Bronchial epithelial cell (primary cell): ENCODE measurements around the gene CFD. TPM values are rescaled to one million over a fixed set of nuclear protein-coding genes. Genes with fewer than 3 reads are reported as not detected.

Source experiments
- DNase-seq: peaks from one replicate; pipeline ENCODE4 v3.0.0-alpha.2; 2010; ENCODE audit warnings: low read depth
- FAIRE-seq: peaks from 2 replicates; lab custom pipeline; 2011; peaks lifted over from hg19 to GRCh38; lab: Jason Lieb, UNC
- H3K27me3 ChIP-seq: 2 replicates; pipeline ENCODE4 v1.5.1; 2011; ENCODE audit warnings: low read length; ENCODE audit not compliant: control insufficient read depth, insufficient read depth
- H3K36me3 ChIP-seq: 2 replicates; pipeline ENCODE4 v1.5.1; 2011; ENCODE audit warnings: low read length; ENCODE audit not compliant: control insufficient read depth, insufficient read depth
- H3K4me3 ChIP-seq: 2 replicates; pipeline ENCODE4 v1.5.1; 2011; ENCODE audit warnings: mild to moderate bottlenecking, low read depth, low read length, control low read depth
- total RNA-seq: library from RNA; depleted of rRNA; stranded (reverse); fragments of >200 nt; gene quantifications from 2 replicates; pipeline ENCODE4 v1.2.1, GENCODE V29; 2014
- TF ChIP-seq, protein P1 (sequence below): IDR thresholded peaks from 2 replicates; pipeline ENCODE4 v1.5.1; 2011; ENCODE audit warnings: mild to moderate bottlenecking, moderate library complexity, low read length, control low read depth, inconsistent platforms; ENCODE audit not compliant: insufficient read depth, severe bottlenecking

CFD gene
- total RNA-seq, 1 donor from 2014 or later, result 4.2 TPM

DNA sequence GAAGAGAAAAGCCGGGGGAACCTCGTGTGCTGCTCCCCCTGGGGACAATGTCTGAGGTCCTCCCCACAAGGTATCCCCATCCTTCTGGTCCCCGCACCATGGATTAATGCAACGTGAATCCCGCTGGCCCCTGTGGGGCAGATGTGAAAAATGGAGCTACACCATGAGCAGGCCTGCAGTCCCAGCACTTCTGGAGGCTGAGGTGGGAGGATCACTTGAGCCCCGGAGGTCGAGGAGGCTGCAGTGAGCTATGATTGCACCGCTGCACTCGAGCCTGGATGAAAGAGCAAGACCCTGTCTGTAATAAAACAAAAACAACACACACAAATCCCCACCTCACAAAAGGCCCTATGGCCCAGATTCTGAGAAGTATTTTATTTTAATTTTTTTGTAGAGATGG is 1.2 kb upstream of the CFD start:
- H3K36me3 ChIP-seq, result no peaks in the 10 kb centered on the region
- TF ChIP-seq, protein P1, sequence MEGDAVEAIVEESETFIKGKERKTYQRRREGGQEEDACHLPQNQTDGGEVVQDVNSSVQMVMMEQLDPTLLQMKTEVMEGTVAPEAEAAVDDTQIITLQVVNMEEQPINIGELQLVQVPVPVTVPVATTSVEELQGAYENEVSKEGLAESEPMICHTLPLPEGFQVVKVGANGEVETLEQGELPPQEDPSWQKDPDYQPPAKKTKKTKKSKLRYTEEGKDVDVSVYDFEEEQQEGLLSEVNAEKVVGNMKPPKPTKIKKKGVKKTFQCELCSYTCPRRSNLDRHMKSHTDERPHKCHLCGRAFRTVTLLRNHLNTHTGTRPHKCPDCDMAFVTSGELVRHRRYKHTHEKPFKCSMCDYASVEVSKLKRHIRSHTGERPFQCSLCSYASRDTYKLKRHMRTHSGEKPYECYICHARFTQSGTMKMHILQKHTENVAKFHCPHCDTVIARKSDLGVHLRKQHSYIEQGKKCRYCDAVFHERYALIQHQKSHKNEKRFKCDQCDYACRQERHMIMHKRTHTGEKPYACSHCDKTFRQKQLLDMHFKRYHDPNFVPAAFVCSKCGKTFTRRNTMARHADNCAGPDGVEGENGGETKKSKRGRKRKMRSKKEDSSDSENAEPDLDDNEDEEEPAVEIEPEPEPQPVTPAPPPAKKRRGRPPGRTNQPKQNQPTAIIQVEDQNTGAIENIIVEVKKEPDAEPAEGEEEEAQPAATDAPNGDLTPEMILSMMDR, result no peak
- DNase-seq (no peak), FAIRE-seq (no peak)
- no peaks in the 10 kb centered on the region for H3K27me3 ChIP-seq
- no peak overlapping the region for H3K4me3 ChIP-seq

DNA sequence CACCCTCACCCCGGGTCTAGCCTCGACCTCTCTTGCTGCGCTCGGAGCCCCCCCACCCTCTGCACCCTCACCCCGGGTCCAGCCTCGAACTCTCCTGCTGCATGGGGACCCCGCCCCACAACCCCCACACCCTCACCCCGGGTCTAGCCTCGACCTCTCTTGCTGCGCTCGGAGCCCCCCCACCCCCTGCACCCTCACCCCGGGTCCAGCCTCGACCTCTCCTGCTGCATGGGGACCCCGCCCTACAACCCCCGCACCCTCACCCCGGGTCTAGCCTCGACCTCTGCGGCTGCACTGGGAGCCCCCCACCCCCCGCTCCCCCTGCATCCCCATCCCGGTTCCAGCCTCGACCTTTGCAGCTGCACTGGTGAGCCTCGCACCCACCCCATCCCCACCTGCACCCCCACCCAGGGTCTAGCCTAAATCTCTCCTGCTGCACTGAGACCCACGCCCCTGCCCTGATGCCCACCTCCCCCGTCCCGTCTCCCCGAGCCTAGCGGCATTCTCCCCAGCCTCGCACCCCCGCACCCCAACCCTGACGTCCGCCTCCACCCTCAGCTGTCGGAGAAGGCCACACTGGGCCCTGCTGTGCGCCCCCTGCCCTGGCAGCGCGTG is 1.8 kb downstream of the CFD start:
- Histone ChIP-seq H3K36me3 (no peaks in the 10 kb centered on the region), H3K4me3 (no peak overlapping the region), H3K27me3 (no peaks in the 10 kb centered on the region)
- DNase-seq (no peak), FAIRE-seq (no peak)
- TF ChIP-seq, protein P1, result no peak

DNA sequence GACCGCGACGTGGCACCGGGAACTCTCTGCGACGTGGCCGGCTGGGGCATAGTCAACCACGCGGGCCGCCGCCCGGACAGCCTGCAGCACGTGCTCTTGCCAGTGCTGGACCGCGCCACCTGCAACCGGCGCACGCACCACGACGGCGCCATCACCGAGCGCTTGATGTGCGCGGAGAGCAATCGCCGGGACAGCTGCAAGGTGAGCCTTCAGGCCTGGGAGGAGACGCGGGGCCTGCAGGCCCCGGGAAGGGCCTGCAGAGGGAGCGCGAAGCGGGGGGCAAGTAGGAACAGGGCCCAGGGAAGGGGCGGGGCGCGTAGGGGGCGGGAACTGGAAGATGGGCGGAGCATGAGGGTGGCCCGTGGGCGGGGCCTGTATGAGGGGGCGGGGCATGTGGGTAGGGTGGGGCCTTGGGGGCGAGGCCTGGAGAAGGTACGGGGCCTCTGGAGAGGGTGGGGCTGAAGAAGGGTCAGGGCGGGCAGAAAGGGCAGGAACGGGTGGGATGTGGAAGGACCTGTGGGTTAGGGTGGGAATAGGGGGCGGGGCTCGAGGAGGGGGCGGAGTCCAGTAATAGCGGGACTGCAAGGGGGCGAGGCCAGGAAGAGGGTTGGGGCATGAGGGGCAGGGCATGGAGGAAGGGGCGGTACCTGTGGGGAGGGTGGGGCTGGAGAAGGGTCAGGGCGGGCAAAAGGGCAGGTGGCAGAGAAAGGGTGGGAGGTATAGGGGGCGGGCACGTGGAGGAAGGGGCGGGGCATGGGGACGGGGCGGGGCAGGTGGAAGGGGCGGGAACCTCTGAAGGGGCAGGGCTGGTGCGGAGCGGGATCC is 2.5 kb downstream of the CFD start:
- FAIRE-seq, result no peak
- H3K36me3 ChIP-seq, result no peaks in the 10 kb centered on the region
- TF ChIP-seq, protein P1, result peak; percentile 38
- no peaks in the 10 kb centered on the region for H3K27me3 ChIP-seq
- no peak overlapping the region for H3K4me3 ChIP-seq
- DNase-seq, result peak; percentile 48

DNA sequence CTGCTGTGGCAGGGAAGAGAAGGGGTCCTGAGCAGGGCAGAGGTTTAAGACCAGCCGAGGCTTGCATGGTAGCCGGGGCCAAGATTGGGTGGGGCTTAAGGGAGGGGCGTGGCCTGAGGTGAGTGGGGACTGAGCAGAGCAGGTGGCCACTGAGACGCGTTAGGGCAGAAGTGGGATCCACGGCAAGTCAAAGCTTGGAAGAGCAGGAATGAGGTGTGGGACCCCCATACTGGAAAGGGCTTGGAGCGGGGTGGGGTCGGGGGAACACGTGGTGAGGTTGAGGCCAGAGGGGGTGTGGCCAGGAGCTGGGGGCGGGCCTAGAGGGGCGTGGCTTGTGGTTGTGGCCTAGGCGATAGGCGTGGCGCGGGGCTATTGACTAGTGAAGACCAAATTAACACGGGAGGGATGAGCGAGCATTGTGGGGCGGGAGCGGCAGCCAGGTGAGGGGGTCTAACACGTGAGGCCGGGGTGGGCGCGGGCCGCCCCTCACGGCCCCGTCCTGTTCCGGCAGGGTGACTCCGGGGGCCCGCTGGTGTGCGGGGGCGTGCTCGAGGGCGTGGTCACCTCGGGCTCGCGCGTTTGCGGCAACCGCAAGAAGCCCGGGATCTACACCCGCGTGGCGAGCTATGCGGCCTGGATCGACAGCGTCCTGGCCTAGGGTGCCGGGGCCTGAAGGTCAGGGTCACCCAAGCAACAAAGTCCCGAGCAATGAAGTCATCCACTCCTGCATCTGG is 3.3 kb downstream of the CFD start:
- peak overlapping the region; percentile 2 for H3K4me3 ChIP-seq
- peaks cover 2% of the 10 kb centered on the region for H3K36me3 ChIP-seq
- H3K27me3 ChIP-seq, result no peaks in the 10 kb centered on the region
- TF ChIP-seq, protein P1, result no peak
- DNase-seq, result peak; percentile 62
- no peak for FAIRE-seq

DNA sequence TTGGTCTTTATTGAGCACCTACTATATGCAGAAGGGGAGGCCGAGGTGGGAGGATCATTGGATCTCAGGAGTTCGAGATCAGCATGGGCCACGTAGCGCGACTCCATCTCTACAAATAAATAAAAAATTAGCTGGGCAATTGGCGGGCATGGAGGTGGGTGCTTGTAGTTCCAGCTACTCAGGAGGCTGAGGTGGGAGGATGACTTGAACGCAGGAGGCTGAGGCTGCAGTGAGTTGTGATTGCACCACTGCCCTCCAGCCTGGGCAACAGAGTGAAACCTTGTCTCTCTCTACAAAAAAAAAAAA is 3.8 kb downstream of the CFD start:
- Histone ChIP-seq H3K36me3 (peaks cover 6% of the 10 kb centered on the region), H3K4me3 (no peak overlapping the region), H3K27me3 (no peaks in the 10 kb centered on the region)
- no peak for DNase-seq
- TF ChIP-seq, protein P1, result no peak
- FAIRE-seq, result no peak
